ENCODE measurements around the gene RELN. TPM values are rescaled to one million over a fixed set of nuclear protein-coding genes. Genes with fewer than 3 reads are reported as not detected.
"Not testable (repeated sequence)": the region's sequence is repeated elsewhere in the genome, so short reads cannot be mapped to it uniquely, and the experiment has no call there.

The RELN gene
- total RNA-seq, 1 experiment from 2014 or later = 0.02 TPM

DNA sequence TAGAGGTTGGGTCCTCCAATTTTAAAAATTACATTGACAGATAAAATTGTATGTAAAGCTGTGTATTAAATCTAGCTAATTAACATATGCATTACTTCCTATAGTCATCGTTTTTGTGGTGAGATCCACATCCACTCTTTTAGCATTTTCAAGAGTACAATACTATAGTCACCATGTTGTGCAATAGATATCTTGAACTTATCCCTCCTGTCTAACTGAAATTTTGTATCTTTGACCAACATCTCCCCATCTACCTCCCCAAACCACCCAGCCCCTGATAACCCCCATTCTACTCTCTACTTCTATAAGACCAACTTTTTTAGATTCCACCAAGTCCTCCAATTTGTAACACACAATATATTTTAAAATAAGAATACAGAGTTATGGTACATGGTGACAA lies 208.0 kb downstream of the RELN start:
- no peaks in the 10 kb centered on the region for H3K23me2 ChIP-seq (ENCODE audit: insufficient read length, low read depth, low read length, poor library complexity, severe bottlenecking)
- no peak overlapping the region for H4K5ac ChIP-seq (ENCODE audit: insufficient read length, low read depth, low read length)
- H3K9me3 ChIP-seq (ENCODE audit: control insufficient read depth, low read depth, low read length) = no peaks in the 10 kb centered on the region
- H3K14ac ChIP-seq (ENCODE audit: insufficient read depth, low read length) = no peak overlapping the region
- H3K23ac ChIP-seq (ENCODE audit: insufficient read length, low read depth, low read length) = no peak overlapping the region
- H3K9ac ChIP-seq (ENCODE audit: extremely low read depth, insufficient read length, low read length) = no peak overlapping the region
- H3K27me3 Mint-ChIP-seq (ENCODE audit: low read depth) = peaks cover 4% of the 10 kb centered on the region; the same call in 1 of the 2 replicates
- no peaks in the 10 kb centered on the region for H3K36me3 Mint-ChIP-seq (ENCODE audit: insufficient read depth in 1 of 3, low read depth in 3 of 3)
- no peak overlapping the region for H4K8ac ChIP-seq (replicated peaks; ENCODE audit: insufficient read length, low read depth, low read length)
- H3K4me1 Mint-ChIP-seq = peaks cover 2 to 3% of the 10 kb centered on the region in 2 experiments
- H3K4me2 ChIP-seq (ENCODE audit: insufficient read depth, insufficient read length, low read length) = no peak overlapping the region
- no peak overlapping the region for H3K56ac ChIP-seq (ENCODE audit: insufficient read length, low read depth, low read length)
- no peak overlapping the region for H3K27ac ChIP-seq (ENCODE audit: insufficient read length, low read depth, low read length)
- H3K4me3 Mint-ChIP-seq = no peak overlapping the region
- DNase-seq = no peak
- no peaks in the 10 kb centered on the region for H3K27me3 ChIP-seq (ENCODE audit: insufficient read depth, low read length)
- H3K4me1 ChIP-seq (ENCODE audit: insufficient read depth, low read length) = no peaks in the 10 kb centered on the region
- no peak overlapping the region for H3T11ph ChIP-seq (ENCODE audit: low read length)
- TF ChIP-seq, protein P1, sequence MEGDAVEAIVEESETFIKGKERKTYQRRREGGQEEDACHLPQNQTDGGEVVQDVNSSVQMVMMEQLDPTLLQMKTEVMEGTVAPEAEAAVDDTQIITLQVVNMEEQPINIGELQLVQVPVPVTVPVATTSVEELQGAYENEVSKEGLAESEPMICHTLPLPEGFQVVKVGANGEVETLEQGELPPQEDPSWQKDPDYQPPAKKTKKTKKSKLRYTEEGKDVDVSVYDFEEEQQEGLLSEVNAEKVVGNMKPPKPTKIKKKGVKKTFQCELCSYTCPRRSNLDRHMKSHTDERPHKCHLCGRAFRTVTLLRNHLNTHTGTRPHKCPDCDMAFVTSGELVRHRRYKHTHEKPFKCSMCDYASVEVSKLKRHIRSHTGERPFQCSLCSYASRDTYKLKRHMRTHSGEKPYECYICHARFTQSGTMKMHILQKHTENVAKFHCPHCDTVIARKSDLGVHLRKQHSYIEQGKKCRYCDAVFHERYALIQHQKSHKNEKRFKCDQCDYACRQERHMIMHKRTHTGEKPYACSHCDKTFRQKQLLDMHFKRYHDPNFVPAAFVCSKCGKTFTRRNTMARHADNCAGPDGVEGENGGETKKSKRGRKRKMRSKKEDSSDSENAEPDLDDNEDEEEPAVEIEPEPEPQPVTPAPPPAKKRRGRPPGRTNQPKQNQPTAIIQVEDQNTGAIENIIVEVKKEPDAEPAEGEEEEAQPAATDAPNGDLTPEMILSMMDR (conservative IDR thresholded peaks at IDR 0.05) = no peak
- no peak overlapping the region for H2AK5ac ChIP-seq (ENCODE audit: insufficient read length, low read length)
- H3K79me2 ChIP-seq (ENCODE audit: insufficient read depth, low read length) = no peaks in the 10 kb centered on the region
- no peaks in the 10 kb centered on the region for H3K9me3 Mint-ChIP-seq
- H3K79me1 ChIP-seq (ENCODE audit: insufficient read depth, low read depth, low read length, poor library complexity, severe bottlenecking) = no peaks in the 10 kb centered on the region
- no peak overlapping the region for H2AFZ ChIP-seq (ENCODE audit: low read length)
- no peak overlapping the region for H2BK5ac ChIP-seq (ENCODE audit: insufficient read length, low read length)
- no peaks in the 10 kb centered on the region for H4K20me1 ChIP-seq (ENCODE audit: control insufficient read depth, insufficient read depth, insufficient read length)
- H2BK15ac ChIP-seq (ENCODE audit: low read depth, low read length) = no peak overlapping the region
- H3K27ac Mint-ChIP-seq = no peak overlapping the region
- no CpG with 5 or more reads among the region's 1 CpG for WGBS (ENCODE audit: extremely low coverage, insufficient read length, low lambda C conversion rate)
- no peak overlapping the region for H3K4ac ChIP-seq (ENCODE audit: low read depth, low read length)
- no peak overlapping the region for H3K18ac ChIP-seq (ENCODE audit: insufficient read length, low read depth, low read length)
- H2BK20ac ChIP-seq (ENCODE audit: low read depth, low read length, poor library complexity, severe bottlenecking) = no peak overlapping the region
- no peak overlapping the region for H2BK120ac ChIP-seq (ENCODE audit: low read depth, low read length, poor library complexity, severe bottlenecking)
- no peak overlapping the region for H4K91ac ChIP-seq (ENCODE audit: insufficient read length, low read depth, low read length)
- H2BK12ac ChIP-seq (ENCODE audit: insufficient read length, low read depth, low read length) = no peak overlapping the region

DNA sequence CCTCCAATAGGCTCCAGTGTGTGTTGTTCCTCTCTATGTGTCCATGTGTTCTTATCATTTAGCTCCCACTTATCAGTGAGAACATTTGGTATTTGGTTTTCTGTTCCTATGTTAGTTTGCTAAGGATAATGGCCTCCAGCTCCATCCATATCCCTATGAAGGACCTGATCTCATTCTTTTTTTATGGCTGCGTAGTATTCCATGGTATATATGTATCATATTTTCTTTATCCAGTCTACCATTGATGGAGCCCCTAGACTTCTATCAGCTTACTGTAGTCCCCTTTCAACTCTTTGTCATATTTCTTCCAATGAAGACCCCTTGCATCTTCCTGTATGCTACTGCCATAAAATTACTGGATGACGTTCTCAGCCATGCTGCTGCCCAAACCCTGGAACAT lies 208.9 kb downstream of the RELN start:
- not testable (repeated sequence) for H3K4me1 Mint-ChIP-seq; H3K27ac Mint-ChIP-seq; H3K56ac ChIP-seq (ENCODE audit: insufficient read length, low read depth, low read length); H4K91ac ChIP-seq (ENCODE audit: insufficient read length, low read depth, low read length); H3K4ac ChIP-seq (ENCODE audit: low read depth, low read length); H4K5ac ChIP-seq (ENCODE audit: insufficient read length, low read depth, low read length); H3K23me2 ChIP-seq (ENCODE audit: insufficient read length, low read depth, low read length, poor library complexity, severe bottlenecking); H3K79me1 ChIP-seq (ENCODE audit: insufficient read depth, low read depth, low read length, poor library complexity, severe bottlenecking); H3K36me3 Mint-ChIP-seq (ENCODE audit: insufficient read depth in 1 of 3, low read depth in 3 of 3); H2AFZ ChIP-seq (ENCODE audit: low read length); H2BK12ac ChIP-seq (ENCODE audit: insufficient read length, low read depth, low read length); H2BK5ac ChIP-seq (ENCODE audit: insufficient read length, low read length); H3K79me2 ChIP-seq (ENCODE audit: insufficient read depth, low read length); H3K27me3 ChIP-seq (ENCODE audit: insufficient read depth, low read length); DNase-seq; H3T11ph ChIP-seq (ENCODE audit: low read length); H3K4me1 ChIP-seq (ENCODE audit: insufficient read depth, low read length); H3K9me3 Mint-ChIP-seq; H3K9me3 ChIP-seq (ENCODE audit: control insufficient read depth, low read depth, low read length); H3K4me2 ChIP-seq (ENCODE audit: insufficient read depth, insufficient read length, low read length); H3K14ac ChIP-seq (ENCODE audit: insufficient read depth, low read length); H3K27ac ChIP-seq (ENCODE audit: insufficient read length, low read depth, low read length); H4K20me1 ChIP-seq (ENCODE audit: control insufficient read depth, insufficient read depth, insufficient read length); H2AK5ac ChIP-seq (ENCODE audit: insufficient read length, low read length); H3K27me3 Mint-ChIP-seq (ENCODE audit: low read depth); H2BK15ac ChIP-seq (ENCODE audit: low read depth, low read length); H3K4me3 Mint-ChIP-seq; H3K23ac ChIP-seq (ENCODE audit: insufficient read length, low read depth, low read length); H4K8ac ChIP-seq (replicated peaks; ENCODE audit: insufficient read length, low read depth, low read length); H2BK120ac ChIP-seq (ENCODE audit: low read depth, low read length, poor library complexity, severe bottlenecking); H2BK20ac ChIP-seq (ENCODE audit: low read depth, low read length, poor library complexity, severe bottlenecking); H3K9ac ChIP-seq (ENCODE audit: extremely low read depth, insufficient read length, low read length); H3K18ac ChIP-seq (ENCODE audit: insufficient read length, low read depth, low read length)
- WGBS (ENCODE audit: extremely low coverage, insufficient read length, low lambda C conversion rate) = no CpG with 5 or more reads among the region's 2 CpGs

All from H9 (cell line).